SKM-1 treated with dmso at 0.1 percent for 144 hours (cell line): ENCODE data around the gene GOLGA8Q.
"Not testable (repeated sequence)": the region's sequence is repeated elsewhere in the genome, so short reads cannot be mapped to it uniquely, and the experiment has no call there.

ENCODE experiments used
- DNase-seq: peaks from one replicate; lab custom pipeline; 2025; ENCODE audit not compliant: unreplicated experiment; lab: John Stamatoyannopoulos, UW

Gene GOLGA8Q

GRCh38 chr15:30551750-30552149 lies at the start of gene GOLGA8Q:
TSS of gene GOLGA8Q (plus strand) at chr15:30552050. CDS start at chr15:30552078, 28 bp downstream.
- DNase-seq, result not testable (repeated sequence)

GRCh38 chr15:30502904-30503781 lies 48.7 kb upstream of the GOLGA8Q start:
- DNase-seq, result not testable (repeated sequence)

GRCh38 chr15:30504162-30504843 lies 47.5 kb upstream of the GOLGA8Q start:
- not testable (repeated sequence) for DNase-seq

- DNase-seq, result not testable (repeated sequence)
Observed at GRCh38 chr15:30514545-30514944, 37.3 kb upstream of the GOLGA8Q start.

- DNase-seq, result not testable (repeated sequence)
Observed at GRCh38 chr15:30523453-30524243, 28.2 kb upstream of the GOLGA8Q start.

- DNase-seq, result not testable (repeated sequence)
Observed at GRCh38 chr15:30525912-30526311, 25.9 kb upstream of the GOLGA8Q start.

GRCh38 chr15:30529049-30529448 lies 22.8 kb upstream of the GOLGA8Q start:
- DNase-seq, result not testable (repeated sequence)

- not testable (repeated sequence) for DNase-seq
Observed at GRCh38 chr15:30566949-30567348, 15.1 kb downstream of the GOLGA8Q start.

- not testable (repeated sequence) for DNase-seq
Observed at GRCh38 chr15:30573012-30573491, 21.2 kb downstream of the GOLGA8Q start.

- not testable (repeated sequence) for DNase-seq
Observed at GRCh38 chr15:30579394-30579970, 27.6 kb downstream of the GOLGA8Q start.

GRCh38 chr15:30580716-30581115 lies 28.9 kb downstream of the GOLGA8Q start:
- DNase-seq, result not testable (repeated sequence)

GRCh38 chr15:30598953-30599352 lies 47.1 kb downstream of the GOLGA8Q start:
- DNase-seq, result not testable (repeated sequence)

- DNase-seq, result not testable (repeated sequence)
Observed at GRCh38 chr15:30603796-30604195, 51.9 kb downstream of the GOLGA8Q start, which contains the start of gene GOLGA8H. TSS of gene GOLGA8H (plus strand) at chr15:30604028. CDS start at chr15:30604126, 98 bp downstream.
